Loucy (cell line): Measurements from ENCODE around the gene POC1B.

Source experiments
- H2AFZ ChIP-seq: fragments of 200-600 bp; sonication (generic); 2 replicates; pipeline ENCODE4 v1.6.0; 2016; ENCODE audit warnings: antibody characterized with exemption, mild to moderate bottlenecking, low read length, moderate library complexity
- H3F3A ChIP-seq: fragments of 200-600 bp; 2 replicates; pipeline ENCODE4 v1.6.0; 2016; ENCODE audit warnings: antibody characterized with exemption, low read depth, mild to moderate bottlenecking
- H3K27me3 ChIP-seq: fragments of 200-600 bp; sonication (generic); 2 replicates; pipeline ENCODE4 v1.6.1; 2014; ENCODE audit warnings: low read length, mild to moderate bottlenecking; ENCODE audit not compliant: insufficient read depth, poor library complexity, severe bottlenecking
- H3K36me3 ChIP-seq: fragments of 200-600 bp; sonication (generic); 2 replicates; pipeline ENCODE4 v1.6.1; 2016; ENCODE audit warnings: low read length; ENCODE audit not compliant: insufficient read depth
- H3K4me1 ChIP-seq: fragments of 200-600 bp; sonication (generic); 2 replicates; pipeline ENCODE4 v1.5.1; 2014; ENCODE audit warnings: low read length, mild to moderate bottlenecking; ENCODE audit not compliant: insufficient read depth, poor library complexity, severe bottlenecking
- H3K4me2 ChIP-seq: fragments of 200-600 bp; sonication (generic); 2 replicates; pipeline ENCODE4 v1.6.0; 2014; ENCODE audit warnings: antibody characterized with exemption, low read length, low read depth, mild to moderate bottlenecking; ENCODE audit not compliant: poor library complexity, severe bottlenecking
- H3K4me3 ChIP-seq: fragments of 200-600 bp; sonication (generic); 2 replicates; pipeline ENCODE4 v1.5.1; 2014; ENCODE audit warnings: low read length, mild to moderate bottlenecking, mixed read lengths; ENCODE audit not compliant: poor library complexity, severe bottlenecking
- H3K79me2 ChIP-seq: fragments of 200-600 bp; sonication (generic); 2 replicates; pipeline ENCODE4 v1.6.1; 2014; ENCODE audit warnings: low read length; ENCODE audit not compliant: insufficient read depth
- H3K9ac ChIP-seq: fragments of 200-600 bp; sonication (generic); 2 replicates; pipeline ENCODE4 v1.6.0; 2014; ENCODE audit warnings: mild to moderate bottlenecking, low read depth, low read length, moderate library complexity; ENCODE audit not compliant: poor library complexity, severe bottlenecking
- H3K9me2 ChIP-seq: fragments of 200-600 bp; sonication (generic); replicated peaks from 2 replicates; pipeline ENCODE4 v1.6.1; 2016; ENCODE audit warnings: low read depth, low read length, mixed read lengths
- H3K9me3 ChIP-seq: fragments of 200-600 bp; sonication (generic); 2 replicates; pipeline ENCODE4 v1.6.1; 2014; ENCODE audit warnings: mild to moderate bottlenecking, antibody characterized with exemption, low read length, low read depth; ENCODE audit not compliant: insufficient read depth
- H4K20me1 ChIP-seq: fragments of 200-600 bp; sonication (generic); 2 replicates; pipeline ENCODE4 v1.6.0; 2014; ENCODE audit warnings: antibody characterized with exemption, low read length, mild to moderate bottlenecking; ENCODE audit not compliant: insufficient read depth, poor library complexity, severe bottlenecking
- EZH2phosphoT487 ChIP-seq: fragments of 200-600 bp; IDR thresholded peaks from 2 replicates; pipeline ENCODE4 v1.6.1; 2018; ENCODE audit warnings: antibody characterized with exemption, mild to moderate bottlenecking, moderate library complexity, borderline replicate concordance
- TF ChIP-seq, protein P1 (sequence below): fragments of 200-600 bp; sonication (generic); conservative IDR thresholded peaks from 2 replicates; pipeline ENCODE4 v1.5.1; 2014; ENCODE audit warnings: mild to moderate bottlenecking, antibody characterized with exemption, low read length

POC1B gene

DNA sequence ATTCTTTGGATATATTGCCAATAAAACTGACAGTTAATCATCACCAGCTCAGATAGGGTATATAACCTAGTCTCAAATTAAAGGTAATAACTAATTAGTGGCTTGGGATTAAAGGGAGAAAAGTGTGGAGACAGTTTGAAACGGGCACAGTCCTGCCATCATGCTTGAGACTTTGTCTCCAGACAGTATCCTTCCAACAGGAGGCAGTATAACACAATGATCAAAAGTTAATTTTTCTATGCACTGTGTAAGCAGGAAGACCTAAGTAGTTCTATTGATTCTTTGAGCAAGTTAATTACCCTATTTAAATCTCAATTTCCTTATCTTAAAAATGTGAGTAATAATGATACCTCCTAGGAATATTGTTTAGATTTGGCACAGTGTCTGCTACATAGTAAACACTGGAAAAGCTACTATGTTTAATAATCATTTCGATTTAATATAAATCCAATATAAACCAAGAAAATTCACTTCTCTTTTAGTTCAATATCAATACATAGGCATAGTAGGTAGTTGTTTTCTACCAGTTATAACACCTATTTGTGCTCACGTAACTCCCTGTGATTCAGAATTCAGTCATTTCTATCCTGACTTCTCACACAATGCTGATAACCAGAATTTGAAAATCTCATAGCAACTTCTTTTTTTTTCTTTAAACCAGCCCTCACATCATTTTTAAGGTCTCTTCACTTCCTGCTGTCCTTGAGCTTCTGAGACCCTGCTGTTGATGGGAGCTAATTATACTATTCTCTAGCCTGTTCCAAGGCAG is 54.9 kb downstream of the POC1B start:
- H3K27me3 ChIP-seq = no peaks in the 10 kb centered on the region
- no peaks in the 10 kb centered on the region for H4K20me1 ChIP-seq
- no peaks in the 10 kb centered on the region for H3K9me3 ChIP-seq
- H3K4me1 ChIP-seq = peaks cover 9% of the 10 kb centered on the region
- H3K79me2 ChIP-seq = no peaks in the 10 kb centered on the region
- no peak overlapping the region for H3K4me2 ChIP-seq
- no peak overlapping the region for H2AFZ ChIP-seq
- no peaks in the 10 kb centered on the region for H3F3A ChIP-seq
- H3K9me2 ChIP-seq = no peaks in the 10 kb centered on the region
- no peak overlapping the region for H3K9ac ChIP-seq
- H3K4me3 ChIP-seq = no peak overlapping the region
- H3K36me3 ChIP-seq = no peaks in the 10 kb centered on the region
- no peak for TF ChIP-seq EZH2phosphoT487
- TF ChIP-seq, protein P1, sequence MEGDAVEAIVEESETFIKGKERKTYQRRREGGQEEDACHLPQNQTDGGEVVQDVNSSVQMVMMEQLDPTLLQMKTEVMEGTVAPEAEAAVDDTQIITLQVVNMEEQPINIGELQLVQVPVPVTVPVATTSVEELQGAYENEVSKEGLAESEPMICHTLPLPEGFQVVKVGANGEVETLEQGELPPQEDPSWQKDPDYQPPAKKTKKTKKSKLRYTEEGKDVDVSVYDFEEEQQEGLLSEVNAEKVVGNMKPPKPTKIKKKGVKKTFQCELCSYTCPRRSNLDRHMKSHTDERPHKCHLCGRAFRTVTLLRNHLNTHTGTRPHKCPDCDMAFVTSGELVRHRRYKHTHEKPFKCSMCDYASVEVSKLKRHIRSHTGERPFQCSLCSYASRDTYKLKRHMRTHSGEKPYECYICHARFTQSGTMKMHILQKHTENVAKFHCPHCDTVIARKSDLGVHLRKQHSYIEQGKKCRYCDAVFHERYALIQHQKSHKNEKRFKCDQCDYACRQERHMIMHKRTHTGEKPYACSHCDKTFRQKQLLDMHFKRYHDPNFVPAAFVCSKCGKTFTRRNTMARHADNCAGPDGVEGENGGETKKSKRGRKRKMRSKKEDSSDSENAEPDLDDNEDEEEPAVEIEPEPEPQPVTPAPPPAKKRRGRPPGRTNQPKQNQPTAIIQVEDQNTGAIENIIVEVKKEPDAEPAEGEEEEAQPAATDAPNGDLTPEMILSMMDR = peak; percentile 85

DNA sequence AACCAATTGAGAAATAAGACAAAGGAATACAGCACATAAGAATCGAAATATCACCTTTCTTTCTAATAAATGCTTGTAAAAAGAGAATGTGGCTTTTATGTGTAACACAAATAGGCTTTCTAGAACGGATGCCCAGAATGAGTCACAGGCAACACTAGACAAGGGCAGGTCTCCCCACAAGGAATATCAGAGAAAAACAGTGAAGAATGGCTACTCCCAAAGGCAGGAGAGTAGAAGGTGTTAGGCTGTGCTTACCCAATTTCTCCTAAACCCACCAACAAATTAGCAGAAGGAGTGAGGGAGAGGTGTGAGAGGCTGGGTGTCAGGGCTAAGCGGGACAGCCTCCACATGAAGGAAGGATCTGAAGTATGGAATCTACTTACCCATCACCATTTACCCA is 56.5 kb downstream of the POC1B start:
- H3F3A ChIP-seq = no peaks in the 10 kb centered on the region
- H3K9ac ChIP-seq = no peak overlapping the region
- H3K4me3 ChIP-seq = no peak overlapping the region
- H4K20me1 ChIP-seq = no peaks in the 10 kb centered on the region
- no peaks in the 10 kb centered on the region for H3K27me3 ChIP-seq
- H3K9me3 ChIP-seq = no peaks in the 10 kb centered on the region
- TF ChIP-seq, protein P1 = no peak
- H3K9me2 ChIP-seq = no peaks in the 10 kb centered on the region
- H2AFZ ChIP-seq = no peak overlapping the region
- no peak overlapping the region for H3K4me2 ChIP-seq
- H3K79me2 ChIP-seq = no peaks in the 10 kb centered on the region
- no peaks in the 10 kb centered on the region for H3K36me3 ChIP-seq
- peaks cover 9% of the 10 kb centered on the region for H3K4me1 ChIP-seq

DNA sequence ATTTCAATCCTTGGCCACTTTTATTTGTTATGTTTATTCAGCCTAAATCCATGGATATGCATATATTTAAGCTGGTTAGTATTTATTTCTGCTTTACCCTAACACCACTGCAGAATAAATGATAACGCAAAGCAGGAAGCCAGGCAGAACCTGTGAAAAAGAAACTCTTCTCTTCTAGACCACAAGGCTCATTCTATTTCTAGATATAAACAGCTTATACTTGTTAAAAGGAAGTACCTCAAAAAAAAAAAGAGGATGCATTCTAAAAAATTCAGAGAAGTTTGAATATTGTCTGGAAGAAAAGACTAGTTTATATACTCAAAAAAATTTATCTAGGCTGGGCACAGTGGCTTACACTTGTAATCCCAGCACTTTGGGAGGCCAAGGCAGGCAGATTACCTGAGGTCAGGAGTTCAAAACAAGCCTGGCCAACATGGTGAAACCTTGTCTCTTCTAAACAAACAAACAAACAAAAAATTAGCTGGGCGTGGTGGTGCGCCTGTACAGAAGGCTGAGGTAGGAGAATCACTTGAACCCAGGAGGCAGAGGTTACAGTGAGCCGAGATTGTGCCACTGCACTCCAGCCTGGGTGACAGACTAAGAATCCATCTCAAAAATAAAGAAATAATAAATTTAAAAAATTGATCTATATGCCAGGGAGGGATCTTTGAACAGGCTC is 57.1 kb downstream of the POC1B start:
- Histone ChIP-seq H3K27me3 (no peaks in the 10 kb centered on the region), H3K4me1 (peaks cover 9% of the 10 kb centered on the region), H3K9me2 (no peaks in the 10 kb centered on the region), H3K9ac (no peak overlapping the region), H3K9me3 (no peaks in the 10 kb centered on the region), H3K79me2 (no peaks in the 10 kb centered on the region), H2AFZ (no peak overlapping the region), H3K4me3 (no peak overlapping the region), H4K20me1 (no peaks in the 10 kb centered on the region), H3K36me3 (no peaks in the 10 kb centered on the region), H3F3A (no peaks in the 10 kb centered on the region), H3K4me2 (no peak overlapping the region)
- TF ChIP-seq EZH2phosphoT487 = no peak
- TF ChIP-seq, protein P1 = no peak
